Measurements from ENCODE around the gene EMX1. TPM values are rescaled to one million over a fixed set of nuclear protein-coding genes. Genes with fewer than 3 reads are reported as not detected.
A peak's percentile ranks its signal among the peaks of the same experiment; 100 is the strongest.

EMX1 gene
- total RNA-seq, 4 donors from 2014 or later, result 0.15 TPM; not detected in 3

- peaks cover 0 to 29% (median 9%) of the 10 kb centered on the region in 3 donors for H3K4me1 ChIP-seq
- WGBS, 2 donors, result 15 to 38% methylated on average over 2 to 4 of the region's 4 CpGs
- no peaks in the 10 kb centered on the region for H3K9me3 ChIP-seq
- no peak overlapping the region for H3K27ac ChIP-seq
- peaks cover 0 to 25% (median 6%) of the 10 kb centered on the region in 3 donors for H3K36me3 ChIP-seq
- intact Hi-C loops (cut with DNase I), result loop anchor here (10.0 kb wide), 1 partner anchor 280 kb away; no protein-coding TSS in a partner anchor
- peaks cover 0 to 64% (median 0%) of the 10 kb centered on the region in 4 donors for H3K27me3 ChIP-seq
- H3K4me3 ChIP-seq, result no peak overlapping the region
- TF ChIP-seq CTCF (IDR thresholded peaks at IDR 0.05), result no peak
- TF ChIP-seq POLR2A (IDR thresholded peaks at IDR 0.05), result no peak
- no peak for DNase-seq
These were observed 22.2 kb upstream of the EMX1 start for GRCh38 chr2:72895154-72895553.

GRCh38 chr2:72895759-72896281, 21.5 kb upstream of the EMX1 start:
- 0 to 9% methylated on average over 10 to 11 of the region's 16 CpGs for WGBS, 2 donors
- H3K36me3 ChIP-seq, result peaks cover 0 to 18% (median 6%) of the 10 kb centered on the region in 3 donors
- peaks cover 0 to 29% (median 9%) of the 10 kb centered on the region in 3 donors for H3K4me1 ChIP-seq
- intact Hi-C loops (cut with DNase I), result loop anchor here (10.0 kb wide), 1 partner anchor 279 kb away; no protein-coding TSS in a partner anchor
- DNase-seq, result no peak
- no peaks in the 10 kb centered on the region for H3K9me3 ChIP-seq
- H3K4me3 ChIP-seq, result peak overlapping the region in 2 of 4 donors; percentile 5 to 42
- peaks cover 0 to 71% (median 0%) of the 10 kb centered on the region in 4 donors for H3K27me3 ChIP-seq
- TF ChIP-seq POLR2A (IDR thresholded peaks at IDR 0.05) (no peak), CTCF (IDR thresholded peaks at IDR 0.05) (no peak)
- H3K27ac ChIP-seq, result no peak overlapping the region

- Histone ChIP-seq H3K4me1 (peaks cover 0 to 29% (median 9%) of the 10 kb centered on the region in 3 donors), H3K4me3 (no peak overlapping the region), H3K27ac (no peak overlapping the region), H3K9me3 (no peaks in the 10 kb centered on the region), H3K36me3 (peaks cover 0 to 12% (median 5%) of the 10 kb centered on the region in 3 donors), H3K27me3 (peaks cover 0 to 77% (median 0%) of the 10 kb centered on the region in 4 donors)
- WGBS, 2 donors, result 60 to 73% methylated on average over 4 of the region's 4 CpGs
- intact Hi-C loops (cut with DNase I), result loop anchor here (10.0 kb wide), 1 partner anchor 278 kb away; no protein-coding TSS in a partner anchor
- DNase-seq, result no peak
- no peak for TF ChIP-seq POLR2A (IDR thresholded peaks at IDR 0.05)
- no peak for TF ChIP-seq CTCF (IDR thresholded peaks at IDR 0.05)
These were observed 20.9 kb upstream of the EMX1 start for GRCh38 chr2:72896446-72896845.

GRCh38 chr2:72897785-72898584, 19.3 kb upstream of the EMX1 start:
- no peak for DNase-seq
- no peak for TF ChIP-seq POLR2A (IDR thresholded peaks at IDR 0.05)
- no peak for TF ChIP-seq CTCF (IDR thresholded peaks at IDR 0.05)
- no peaks in the 10 kb centered on the region for H3K9me3 ChIP-seq

GRCh38 chr2:72898585-72898906, 18.8 kb upstream of the EMX1 start:
- DNase-seq, result no peak
- no peak overlapping the region for H3K4me3 ChIP-seq
- WGBS, 2 donors, result 33 to 64% methylated on average over 1 to 2 of the region's 2 CpGs
- H3K4me1 ChIP-seq, result peaks cover 0 to 29% (median 9%) of the 10 kb centered on the region in 3 donors
- no peak overlapping the region for H3K27ac ChIP-seq
- H3K36me3 ChIP-seq, result no peaks in the 10 kb centered on the region
- intact Hi-C loops (cut with DNase I), result loop anchor here (10.0 kb wide), 1 partner anchor 276 kb away; no protein-coding TSS in a partner anchor
- TF ChIP-seq CTCF (IDR thresholded peaks at IDR 0.05) (no peak), POLR2A (IDR thresholded peaks at IDR 0.05) (no peak)
- H3K27me3 ChIP-seq, result peaks cover 0 to 95% (median 0%) of the 10 kb centered on the region in 4 donors
- H3K9me3 ChIP-seq, result no peaks in the 10 kb centered on the region

More at GRCh38 chr2:72897785-72898584, 19.3 kb upstream of the EMX1 start:
- intact Hi-C loops (cut with DNase I), result loop anchor here (10.0 kb wide), 1 partner anchor 277 kb away; no protein-coding TSS in a partner anchor
- Histone ChIP-seq H3K27ac (no peak overlapping the region), H3K4me3 (no peak overlapping the region), H3K27me3 (peaks cover 0 to 92% (median 0%) of the 10 kb centered on the region in 4 donors), H3K36me3 (no peaks in the 10 kb centered on the region), H3K4me1 (peaks cover 0 to 29% (median 9%) of the 10 kb centered on the region in 3 donors)
- 74% methylated on average over 16 to 18 of the region's 18 CpGs for WGBS, 2 donors

Measured in esophagus squamous epithelium (tissue), 5 donors.